ENCODE measurements around the gene LINC01488.

DNA sequence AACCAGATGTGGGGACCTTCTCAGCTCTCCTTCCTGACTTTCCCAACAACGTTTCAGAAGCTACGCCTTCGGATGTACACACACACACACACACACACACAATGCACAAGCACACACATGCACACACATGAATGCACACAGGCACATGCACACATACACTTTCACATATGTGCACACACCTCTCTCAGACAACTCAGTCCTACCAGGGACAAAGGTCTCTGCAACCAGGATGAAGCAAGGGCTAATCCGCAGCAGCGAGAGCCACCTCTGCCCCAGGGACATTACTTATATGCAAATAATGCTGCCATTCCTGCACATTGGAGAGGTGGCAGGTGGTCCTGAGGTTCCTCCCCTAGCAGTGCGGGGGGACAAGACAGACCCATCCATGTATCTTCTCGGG is 27.4 kb upstream of the LINC01488 start:
- no peak for TF ChIP-seq EZH2 (IDR thresholded peaks at IDR 0.05; ENCODE audit: insufficient read depth, low read length)
- TF ChIP-seq CTCF (IDR thresholded peaks at IDR 0.05; ENCODE audit: insufficient read depth, low read depth, low read length) = no peak
